CD14-positive monocyte (primary cell): ENCODE data around the gene LRBA. TPM values are rescaled to one million over a fixed set of nuclear protein-coding genes. Genes with fewer than 3 reads are reported as not detected.

ENCODE experiments used
- DNase-seq, 3 donors: peaks; one replicate each; pipeline ENCODE4 v3.0.0-alpha.2; 2011 to 2022
- H2AFZ ChIP-seq: 2 replicates; pipeline ENCODE4 v1.6.0; 2012; ENCODE audit warnings: mild to moderate bottlenecking, low read depth, low read length, inconsistent platforms; ENCODE audit not compliant: insufficient read depth, poor library complexity, severe bottlenecking
- H3K27ac ChIP-seq, 2 donors: 1 replicate in 1 of 2; 2 replicates in 1 of 2; pipeline ENCODE4 v1.5.1; 2012 to 2013; ENCODE audit warnings: low read length in 2 of 2, control low read depth in 1 of 2, inconsistent platforms in 1 of 2, low read depth in 1 of 2, mild to moderate bottlenecking in 1 of 2
- H3K27me3 ChIP-seq, 2 donors: one replicate each; pipeline versions ENCODE4 v1.6.0 to v1.6.1; 2011 to 2013; ENCODE audit warnings: low read length in 2 of 2; ENCODE audit not compliant: control insufficient read depth in 2 of 2, insufficient read depth in 2 of 2
- H3K36me3 ChIP-seq, 2 donors: replicated peaks in 1 of 2; 1 replicate in 1 of 2; 2 replicates in 1 of 2; pipeline versions ENCODE4 v1.5.1 to v1.6.1; 2012 to 2013; ENCODE audit warnings: low read length in 2 of 2, control low read depth in 1 of 2, inconsistent platforms in 1 of 2, mild to moderate bottlenecking in 1 of 2; ENCODE audit not compliant: insufficient read depth in 2 of 2, control insufficient read depth in 1 of 2
- H3K4me1 ChIP-seq, 2 donors: 1 replicate in 1 of 2; 2 replicates in 1 of 2; pipeline versions ENCODE4 v1.5.1 to v1.6.1; 2012 to 2013; ENCODE audit warnings: low read length in 2 of 2, control low read depth in 1 of 2, inconsistent platforms in 1 of 2, mild to moderate bottlenecking in 1 of 2, moderate library complexity in 1 of 2; ENCODE audit not compliant: insufficient read depth in 2 of 2, control insufficient read depth in 1 of 2
- H3K4me2 ChIP-seq: replicated peaks from 2 replicates; pipeline ENCODE3; 2012; ENCODE audit warnings: low read length, moderate library complexity, mild to moderate bottlenecking; ENCODE audit not compliant: poor library complexity, severe bottlenecking; ENCODE audit errors: extremely low read depth
- H3K4me3 ChIP-seq, 3 experiments: fragments of 200-600 bp in 1 of 3; sonication (generic) in 1 of 3; replicated peaks in 1 of 3; 1 replicate in 2 of 3; 2 replicates in 1 of 3; pipeline ENCODE4 v1.5.1; 2011 to 2013; ENCODE audit warnings: low read length in 3 of 3, mild to moderate bottlenecking in 3 of 3, control low read depth in 2 of 3, low read depth in 2 of 3, inconsistent platforms in 1 of 3, moderate library complexity in 1 of 3
- H3K79me2 ChIP-seq: 2 replicates; pipeline ENCODE4 v1.6.0; 2012; ENCODE audit warnings: mild to moderate bottlenecking, control low read depth, inconsistent platforms, low read length, moderate library complexity; ENCODE audit not compliant: insufficient read depth
- H3K9ac ChIP-seq: 2 replicates; pipeline ENCODE4 v1.6.0; 2017; ENCODE audit warnings: low read length, mild to moderate bottlenecking; ENCODE audit not compliant: insufficient read depth, poor library complexity, severe bottlenecking
- H3K9me3 ChIP-seq, 2 donors: replicated peaks in 1 of 2; 1 replicate in 1 of 2; 2 replicates in 1 of 2; pipeline versions ENCODE4 v1.5.1 to v1.6.1; 2012 to 2013; ENCODE audit warnings: low read length in 2 of 2, control low read depth in 1 of 2; ENCODE audit not compliant: control insufficient read depth in 1 of 2, insufficient read depth in 1 of 2
- H4K20me1 ChIP-seq: 2 replicates; pipeline ENCODE4 v1.6.0; 2012; ENCODE audit warnings: mild to moderate bottlenecking, low read length, control low read depth, moderate library complexity; ENCODE audit not compliant: insufficient read depth
- H3K27ac Mint-ChIP-seq, 7 donors: one replicate each; pipeline ENCODE4 v1.8.0; 2020; ENCODE audit warnings: mild to moderate bottlenecking in 7 of 7, mixed read lengths in 7 of 7, moderate library complexity in 6 of 7, inconsistent platforms in 2 of 7
- H3K27me3 Mint-ChIP-seq, 3 donors: one replicate each; pipeline ENCODE4 v1.8.0; 2021 to 2022; ENCODE audit warnings: low read depth in 3 of 3, mild to moderate bottlenecking in 3 of 3, mixed read lengths in 3 of 3, moderate library complexity in 3 of 3, inconsistent platforms in 1 of 3
- H3K36me3 Mint-ChIP-seq, 2 donors: one replicate each; pipeline ENCODE4 v1.8.0; 2020; ENCODE audit warnings: mixed read lengths in 2 of 2, inconsistent platforms in 1 of 2, mild to moderate bottlenecking in 1 of 2
- H3K4me1 Mint-ChIP-seq: one replicate; pipeline ENCODE4 v1.8.0; 2020; ENCODE audit warnings: mild to moderate bottlenecking, mixed read lengths
- H3K4me3 Mint-ChIP-seq, 2 donors: one replicate each; pipeline ENCODE4 v1.8.0; 2020; ENCODE audit warnings: mild to moderate bottlenecking in 2 of 2, mixed read lengths in 2 of 2, moderate library complexity in 1 of 2
- H3K9me3 Mint-ChIP-seq, 7 donors: one replicate each; pipeline ENCODE4 v1.8.0; 2020 to 2022; ENCODE audit warnings: mixed read lengths in 7 of 7, mild to moderate bottlenecking in 6 of 7, moderate library complexity in 6 of 7, inconsistent platforms in 2 of 7
- CTCF ChIP-seq: fragments of 200-600 bp; IDR thresholded peaks from one replicate; pipeline ENCODE4 v1.8.0; 2022; ENCODE audit warnings: antibody characterized with exemption, mild to moderate bottlenecking
- WGBS: methylation state at CpG from one replicate; pipeline ENCODE4 v1.1.5; 2013; ENCODE audit warnings: missing lambda C conversion rate; ENCODE audit not compliant: insufficient coverage; 5-methylcytosine and 5-hydroxymethylcytosine counted together
- intact Hi-C, 2 donors: fragments of 100-400 bp; cut with micrococcal nuclease; formaldehyde crosslinking; loops; one replicate each; pipeline versions ENCODE4 v1.15.0 to v1.15.1; 2023
- polyA plus RNA-seq, 3 donors: library from polyadenylated mRNA; depleted of rRNA in 1 of 3; unstranded in 2 of 3; stranded (reverse) in 1 of 3; fragments of 300-500 nt in 2 of 3; fragments of >200 nt in 1 of 3; fragmentation: Illumina TruSeq in 2 of 3; gene quantifications; 1 replicate in 2 of 3; 2 replicates in 1 of 3; pipeline ENCODE4 v1.2.3, GENCODE V29; 2012 to 2021

The LRBA gene
- polyA plus RNA-seq, 3 donors, result 1.5 to 5.5 (median 4.4) TPM

DNA sequence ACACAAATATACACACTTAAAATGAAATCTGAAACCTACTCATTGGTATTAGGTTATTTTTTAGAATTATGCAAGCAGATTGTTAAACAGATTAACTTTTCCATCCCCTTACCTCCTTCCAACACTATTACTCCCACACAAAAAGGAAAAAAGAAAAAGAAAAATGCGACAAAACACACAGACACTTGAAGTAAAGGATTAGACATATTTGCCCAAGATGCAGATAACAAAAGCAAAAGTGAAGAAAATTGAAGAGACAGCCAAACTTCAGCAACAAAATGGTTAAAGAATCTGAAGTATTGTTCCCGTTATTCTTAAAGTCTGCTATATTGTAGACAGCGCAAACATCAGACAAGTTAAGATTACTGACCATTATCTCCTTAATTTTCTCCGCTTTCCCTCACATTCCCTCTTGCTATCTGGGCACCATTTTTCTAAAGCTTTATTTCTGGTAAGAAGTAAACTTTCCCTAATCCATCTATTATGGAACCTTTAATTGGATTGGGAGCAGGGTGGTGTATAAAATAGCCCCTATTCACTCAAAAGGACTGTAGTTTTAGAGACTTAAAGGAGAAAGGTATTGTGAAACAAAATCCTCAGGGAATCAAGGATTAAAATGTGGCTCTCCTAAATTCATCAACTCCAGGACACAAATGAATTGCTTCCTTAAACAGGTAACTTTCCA, 467.8 kb downstream of the LRBA start:
- no peaks in the 10 kb centered on the region for H3K4me1 ChIP-seq
- TF ChIP-seq CTCF, result no peak
- no CpG with 5 or more reads among the region's 4 CpGs for WGBS
- intact Hi-C loops, result no loop called here
- H3K9me3 Mint-ChIP-seq, result peaks cover 0 to 2% (median 0%) of the 10 kb centered on the region in 7 donors
- no peak overlapping the region for H3K4me3 Mint-ChIP-seq
- H3K9ac ChIP-seq, result no peak overlapping the region
- H4K20me1 ChIP-seq, result no peaks in the 10 kb centered on the region
- H3K4me3 ChIP-seq, result no peak overlapping the region
- H3K27ac ChIP-seq, result no peak overlapping the region
- H3K4me1 Mint-ChIP-seq, result no peaks in the 10 kb centered on the region
- H3K36me3 Mint-ChIP-seq, result no peaks in the 10 kb centered on the region
- no peaks in the 10 kb centered on the region for H3K27me3 Mint-ChIP-seq
- H3K27me3 ChIP-seq, result no peaks in the 10 kb centered on the region
- H2AFZ ChIP-seq, result no peak overlapping the region
- no peaks in the 10 kb centered on the region for H3K79me2 ChIP-seq
- no peak overlapping the region for H3K4me2 ChIP-seq
- no peak for DNase-seq
- H3K36me3 ChIP-seq, result no peaks in the 10 kb centered on the region
- no peaks in the 10 kb centered on the region for H3K9me3 ChIP-seq
- H3K27ac Mint-ChIP-seq, result no peak overlapping the region

DNA sequence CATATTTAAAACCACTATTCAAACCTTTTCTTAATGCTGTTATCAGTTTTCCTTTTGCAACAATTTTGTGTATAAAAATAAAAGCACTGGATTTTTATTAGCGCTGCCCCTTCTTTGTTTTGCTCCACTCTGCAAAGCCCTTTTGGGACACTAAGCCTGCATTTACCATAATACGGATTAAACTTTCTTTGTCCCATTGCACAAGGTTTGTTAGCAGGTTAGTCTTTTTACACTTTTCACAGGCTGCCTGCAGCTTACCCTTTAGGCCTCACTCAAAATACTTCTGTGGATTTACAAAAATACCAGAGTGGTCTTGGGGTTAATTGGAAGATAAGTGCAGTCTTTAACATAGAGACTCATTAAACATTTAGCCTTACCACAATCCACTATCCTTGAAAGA, 468.8 kb downstream of the LRBA start:
- Histone ChIP-seq H3K27ac (no peak overlapping the region), H3K27me3 (no peaks in the 10 kb centered on the region), H3K79me2 (no peaks in the 10 kb centered on the region), H3K4me3 (no peak overlapping the region), H3K9ac (no peak overlapping the region), H3K4me2 (no peak overlapping the region), H3K36me3 (no peaks in the 10 kb centered on the region), H3K9me3 (no peaks in the 10 kb centered on the region), H4K20me1 (no peaks in the 10 kb centered on the region), H3K4me1 (no peaks in the 10 kb centered on the region), H2AFZ (no peak overlapping the region)
- no peaks in the 10 kb centered on the region for H3K36me3 Mint-ChIP-seq
- no peaks in the 10 kb centered on the region for H3K4me1 Mint-ChIP-seq
- H3K27ac Mint-ChIP-seq, result no peak overlapping the region
- WGBS, result 85% methylated on average over 2 of the region's 2 CpGs
- H3K9me3 Mint-ChIP-seq, result peaks cover 0 to 1% (median 0%) of the 10 kb centered on the region in 7 donors
- DNase-seq, result no peak
- no peak for TF ChIP-seq CTCF
- intact Hi-C loops, result no loop called here
- H3K27me3 Mint-ChIP-seq, result no peaks in the 10 kb centered on the region
- H3K4me3 Mint-ChIP-seq, result no peak overlapping the region
